A549 (cell line): ENCODE measurements around the gene HNRNPM.

Experiments used
- CHD2 ChIP-seq: fragments of 150-350 bp; IDR thresholded peaks from 2 replicates; pipeline ENCODE4 v1.6.1; 2014; ENCODE audit warnings: low read length; ENCODE audit not compliant: partially characterized antibody
- ELK1 ChIP-seq: fragments of 150-350 bp; IDR thresholded peaks from 2 replicates; pipeline ENCODE4 v1.6.1; 2014; ENCODE audit warnings: low read depth, mild to moderate bottlenecking, low read length
- EP300 ChIP-seq, 2 experiments: fragments of >200 bp; sonication (Bioruptor Twin); formaldehyde crosslinking; IDR thresholded peaks; 2 replicates in 1 of 2; 3 replicates in 1 of 2; pipeline ENCODE4 v1.6.1; 2016 to 2017
- FOSL2 ChIP-seq, 2 experiments: fragments of 450-650 bp in 1 of 2; fragments of >200 bp in 1 of 2; sonication (Bioruptor Twin) in 1 of 2; formaldehyde crosslinking; IDR thresholded peaks; 2 replicates each; pipeline versions ENCODE4 v1.5.0 to v1.6.1; 2016 to 2020; ENCODE audit warnings: mild to moderate bottlenecking in 1 of 2, moderate library complexity in 1 of 2
- JUNB ChIP-seq: fragments of >200 bp; sonication (Bioruptor Twin); formaldehyde crosslinking; IDR thresholded peaks from 2 replicates; pipeline ENCODE4 v1.6.1; 2016
- KDM1A ChIP-seq: fragments of 200-600 bp; sonication (generic); IDR thresholded peaks from 2 replicates; pipeline ENCODE4 v1.6.1; 2016; ENCODE audit warnings: low read depth, mild to moderate bottlenecking
- MAFK ChIP-seq: fragments of 450-650 bp; IDR thresholded peaks from 2 replicates; pipeline ENCODE4 v1.6.1; 2014; ENCODE audit not compliant: partially characterized antibody
- NR3C1 ChIP-seq: fragments of >200 bp; sonication (Bioruptor Twin); formaldehyde crosslinking; IDR thresholded peaks from 3 replicates; pipeline ENCODE4 v1.6.1; 2017
- POLR2A ChIP-seq: IDR thresholded peaks from 2 replicates; pipeline ENCODE4 v1.6.1; 2012; ENCODE audit warnings: mild to moderate bottlenecking, low read length
- RCOR1 ChIP-seq: fragments of 150-350 bp; IDR thresholded peaks from 2 replicates; pipeline ENCODE4 v1.6.1; 2014; ENCODE audit warnings: antibody characterized with exemption, low read length, low read depth
- RNF2 ChIP-seq: fragments of 200-600 bp; sonication (generic); IDR thresholded peaks from 2 replicates; pipeline ENCODE4 v1.6.1; 2016; ENCODE audit warnings: low read depth, mild to moderate bottlenecking, antibody characterized with exemption, moderate library complexity, borderline replicate concordance
- SMC3 ChIP-seq: fragments of >200 bp; sonication (Bioruptor Twin); formaldehyde crosslinking; IDR thresholded peaks from 3 replicates; pipeline ENCODE4 v1.6.1; 2018; ENCODE audit warnings: inconsistent platforms
- USF2 ChIP-seq: fragments of 450-650 bp; IDR thresholded peaks from 2 replicates; pipeline ENCODE4 v1.6.1; 2014; ENCODE audit warnings: antibody characterized with exemption
- TF ChIP-seq, protein P1 (sequence below): fragments of >200 bp; sonication (Bioruptor Twin); formaldehyde crosslinking; IDR thresholded peaks from 3 replicates; pipeline ENCODE4 v1.5.1; 2016

GRCh38 chr19:8500158-8500557 is 55.4 kb downstream of the HNRNPM start:
- TF ChIP-seq, protein P1, sequence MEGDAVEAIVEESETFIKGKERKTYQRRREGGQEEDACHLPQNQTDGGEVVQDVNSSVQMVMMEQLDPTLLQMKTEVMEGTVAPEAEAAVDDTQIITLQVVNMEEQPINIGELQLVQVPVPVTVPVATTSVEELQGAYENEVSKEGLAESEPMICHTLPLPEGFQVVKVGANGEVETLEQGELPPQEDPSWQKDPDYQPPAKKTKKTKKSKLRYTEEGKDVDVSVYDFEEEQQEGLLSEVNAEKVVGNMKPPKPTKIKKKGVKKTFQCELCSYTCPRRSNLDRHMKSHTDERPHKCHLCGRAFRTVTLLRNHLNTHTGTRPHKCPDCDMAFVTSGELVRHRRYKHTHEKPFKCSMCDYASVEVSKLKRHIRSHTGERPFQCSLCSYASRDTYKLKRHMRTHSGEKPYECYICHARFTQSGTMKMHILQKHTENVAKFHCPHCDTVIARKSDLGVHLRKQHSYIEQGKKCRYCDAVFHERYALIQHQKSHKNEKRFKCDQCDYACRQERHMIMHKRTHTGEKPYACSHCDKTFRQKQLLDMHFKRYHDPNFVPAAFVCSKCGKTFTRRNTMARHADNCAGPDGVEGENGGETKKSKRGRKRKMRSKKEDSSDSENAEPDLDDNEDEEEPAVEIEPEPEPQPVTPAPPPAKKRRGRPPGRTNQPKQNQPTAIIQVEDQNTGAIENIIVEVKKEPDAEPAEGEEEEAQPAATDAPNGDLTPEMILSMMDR, result no peak
- TF ChIP-seq EP300 (IDR thresholded peaks at IDR 0.05) (no peak), ELK1 (no peak), SMC3 (no peak), POLR2A (no peak), USF2 (no peak), NR3C1 (no peak), CHD2 (no peak), RNF2 (no peak), JUNB (no peak), KDM1A (no peak), MAFK (no peak), FOSL2 (IDR thresholded peaks at IDR 0.05) (no peak), FOSL2 (CRISPR knock-in tag; IDR thresholded peaks at IDR 0.05) (no peak), RCOR1 (no peak)
